ENCODE results near the gene DLGAP1. TPM values are rescaled to one million over a fixed set of nuclear protein-coding genes. Genes with fewer than 3 reads are reported as not detected.

DLGAP1 gene
- total RNA-seq, 1 donor from 2014 or later = 7.7 TPM

GRCh38 chr18:3861495-3861894 lies 593.6 kb downstream of the DLGAP1 start:
- Mint-ChIP-seq H3K4me3 (ENCODE audit: unreplicated experiment) (no peak overlapping the region), H3K9me3 (ENCODE audit: low read depth) (no peaks in the 10 kb centered on the region), H3K36me3 (ENCODE audit: low read depth) (no peaks in the 10 kb centered on the region), H3K27me3 (ENCODE audit: low read depth) (no peaks in the 10 kb centered on the region), H3K4me1 (ENCODE audit: low read depth) (no peaks in the 10 kb centered on the region), H3K27ac (ENCODE audit: unreplicated experiment) (no peak overlapping the region)
- TF ChIP-seq CTCF (IDR thresholded peaks at IDR 0.05) = no peak
- DNase-seq (ENCODE audit: low spot score) = no peak

GRCh38 chr18:3857544-3857943 lies 597.6 kb downstream of the DLGAP1 start:
- no peak overlapping the region for H3K4me3 Mint-ChIP-seq (ENCODE audit: unreplicated experiment)

GRCh38 chr18:3855966-3856365 lies 599.1 kb downstream of the DLGAP1 start:
- Mint-ChIP-seq H3K4me1 (ENCODE audit: low read depth) (no peaks in the 10 kb centered on the region), H3K9me3 (ENCODE audit: low read depth) (peaks cover 10% of the 10 kb centered on the region), H3K4me3 (ENCODE audit: unreplicated experiment) (no peak overlapping the region), H3K36me3 (ENCODE audit: low read depth) (peaks cover 3% of the 10 kb centered on the region), H3K27me3 (ENCODE audit: low read depth) (peaks cover 2% of the 10 kb centered on the region), H3K27ac (ENCODE audit: unreplicated experiment) (no peak overlapping the region)
- DNase-seq (ENCODE audit: low spot score) = no peak
- TF ChIP-seq CTCF (IDR thresholded peaks at IDR 0.05) = no peak

More at GRCh38 chr18:3857544-3857943, 597.6 kb downstream of the DLGAP1 start:
- no peak for TF ChIP-seq CTCF (IDR thresholded peaks at IDR 0.05)
- no peaks in the 10 kb centered on the region for H3K36me3 Mint-ChIP-seq (ENCODE audit: low read depth)
- peaks cover 6% of the 10 kb centered on the region for H3K9me3 Mint-ChIP-seq (ENCODE audit: low read depth)
- H3K27ac Mint-ChIP-seq (ENCODE audit: unreplicated experiment) = no peak overlapping the region
- H3K27me3 Mint-ChIP-seq (ENCODE audit: low read depth) = no peaks in the 10 kb centered on the region
- H3K4me1 Mint-ChIP-seq (ENCODE audit: low read depth) = no peaks in the 10 kb centered on the region
- no peak for DNase-seq (ENCODE audit: low spot score)

- Mint-ChIP-seq H3K27me3 (ENCODE audit: low read depth) (peaks cover 2% of the 10 kb centered on the region), H3K27ac (ENCODE audit: unreplicated experiment) (no peak overlapping the region), H3K36me3 (ENCODE audit: low read depth) (peaks cover 3% of the 10 kb centered on the region), H3K4me1 (ENCODE audit: low read depth) (no peaks in the 10 kb centered on the region), H3K4me3 (ENCODE audit: unreplicated experiment) (no peak overlapping the region), H3K9me3 (ENCODE audit: low read depth) (peaks cover 10% of the 10 kb centered on the region)
- DNase-seq (ENCODE audit: low spot score) = no peak
- TF ChIP-seq CTCF (IDR thresholded peaks at IDR 0.05) = no peak
Observed at GRCh38 chr18:3852321-3852720, 602.8 kb downstream of the DLGAP1 start.

GRCh38 chr18:3851159-3851558 lies 603.9 kb downstream of the DLGAP1 start:
- H3K9me3 Mint-ChIP-seq (ENCODE audit: low read depth) = peaks cover 10% of the 10 kb centered on the region
- H3K27me3 Mint-ChIP-seq (ENCODE audit: low read depth) = peaks cover 2% of the 10 kb centered on the region
- no peak overlapping the region for H3K27ac Mint-ChIP-seq (ENCODE audit: unreplicated experiment)
- no peak for DNase-seq (ENCODE audit: low spot score)
- TF ChIP-seq CTCF (IDR thresholded peaks at IDR 0.05) = no peak
- peaks cover 3% of the 10 kb centered on the region for H3K36me3 Mint-ChIP-seq (ENCODE audit: low read depth)
- H3K4me1 Mint-ChIP-seq (ENCODE audit: low read depth) = no peaks in the 10 kb centered on the region
- H3K4me3 Mint-ChIP-seq (ENCODE audit: unreplicated experiment) = no peak overlapping the region
